WTC11 (cell line): ENCODE data around the gene ZNF516. TPM values are rescaled to one million over a fixed set of nuclear protein-coding genes. Genes with fewer than 3 reads are reported as not detected.

Source experiments
- ATAC-seq: fragments of 200-7000 bp; cut with Tn5 transposase; 2 replicates; pipeline ENCODE4 v1.10.0; 2021; ENCODE audit warnings: mild to moderate bottlenecking, moderate library complexity
- CTCF ChIA-PET: fragments of 300-600 bp; sonication (Branson Sonifier 250); formaldehyde crosslinking; loops from one replicate; lab custom pipeline; 2021; ENCODE audit warnings: antibody characterized with exemption; lab: Charles Lee
- POLR2A ChIA-PET: fragments of 350-600 bp; sonication (Branson Sonifier 250); formaldehyde crosslinking; loops from one replicate; lab custom pipeline; 2021; ENCODE audit warnings: antibody characterized with exemption; lab: Charles Lee
- DNase-seq: peaks from one replicate; pipeline ENCODE4 v3.0.0; 2021; ENCODE audit warnings: low spot score
- H3K27ac Mint-ChIP-seq: 2 replicates; pipeline ENCODE4 v1.8.0; 2021; ENCODE audit warnings: mixed read lengths
- H3K27me3 Mint-ChIP-seq: 2 replicates; pipeline ENCODE4 v1.8.0; 2021; ENCODE audit warnings: low read depth, mild to moderate bottlenecking, moderate library complexity, mixed read lengths
- H3K36me3 Mint-ChIP-seq: 2 replicates; pipeline ENCODE4 v1.8.0; 2021; ENCODE audit warnings: mixed read lengths
- H3K4me1 Mint-ChIP-seq: 2 replicates; pipeline ENCODE4 v1.8.0; 2022; ENCODE audit warnings: mixed read lengths
- H3K4me3 Mint-ChIP-seq: 2 replicates; pipeline ENCODE4 v1.8.0; 2021; ENCODE audit warnings: mild to moderate bottlenecking, moderate library complexity, mixed read lengths
- H3K9me3 Mint-ChIP-seq: 2 replicates; pipeline ENCODE4 v1.8.0; 2021; ENCODE audit warnings: mixed read lengths
- ATF1 ChIP-seq: sonication (generic); formaldehyde crosslinking; IDR thresholded peaks from 2 replicates; pipeline ENCODE4 v1.8.1; 2023; ENCODE audit warnings: mild to moderate bottlenecking, moderate library complexity, missing genetic modification reagents
- FOXJ3 ChIP-seq: sonication (generic); formaldehyde crosslinking; IDR thresholded peaks from 2 replicates; pipeline ENCODE4 v1.9.0; 2021; ENCODE audit warnings: missing genetic modification reagents, mild to moderate bottlenecking, borderline replicate concordance
- HMGA2 ChIP-seq: fragments of 250-450 bp; sonication (Bioruptor Pico); IDR thresholded peaks from 2 replicates; pipeline ENCODE4 v1.4.0; 2021; ENCODE audit warnings: mild to moderate bottlenecking, moderate library complexity
- IRF2 ChIP-seq: sonication (generic); formaldehyde crosslinking; IDR thresholded peaks from 2 replicates; pipeline ENCODE4 v1.8.0; 2022; ENCODE audit warnings: low read depth, missing genetic modification reagents, borderline replicate concordance
- MLX ChIP-seq: sonication (generic); formaldehyde crosslinking; IDR thresholded peaks from 2 replicates; pipeline ENCODE4 v1.8.1; 2023; ENCODE audit warnings: mild to moderate bottlenecking, missing genetic modification reagents, moderate library complexity
- MXD4 ChIP-seq: fragments of 250-450 bp; sonication (Bioruptor Pico); IDR thresholded peaks from 2 replicates; pipeline ENCODE4 v1.8.0; 2021; ENCODE audit warnings: mild to moderate bottlenecking, moderate library complexity, borderline replicate concordance
- OVOL2 ChIP-seq: fragments of 250-450 bp; sonication (Bioruptor Pico); IDR thresholded peaks from 2 replicates; pipeline ENCODE4 v1.9.0; 2021; ENCODE audit warnings: mild to moderate bottlenecking, borderline replicate concordance
- SP1 ChIP-seq: sonication (generic); formaldehyde crosslinking; conservative IDR thresholded peaks from 2 replicates; pipeline ENCODE4 v1.8.1; 2022; ENCODE audit warnings: missing genetic modification reagents
- USF1 ChIP-seq: sonication (generic); formaldehyde crosslinking; IDR thresholded peaks from 2 replicates; pipeline ENCODE4 v1.8.0; 2022; ENCODE audit warnings: mild to moderate bottlenecking, missing genetic modification reagents
- ZNF317 ChIP-seq: sonication (generic); formaldehyde crosslinking; IDR thresholded peaks from 2 replicates; pipeline ENCODE4 v1.8.1; 2023; ENCODE audit warnings: low read depth, mild to moderate bottlenecking, moderate library complexity, missing genetic modification reagents, borderline replicate concordance
- ZNF671 ChIP-seq: fragments of 250-450 bp; sonication (Bioruptor Pico); IDR thresholded peaks from 2 replicates; pipeline ENCODE4 v1.8.0; 2021; ENCODE audit warnings: mild to moderate bottlenecking
- total RNA-seq: library from RNA; stranded (reverse); gene quantifications from 3 replicates; pipeline ENCODE4 v1.2.3, GENCODE V29; 2021
- TF ChIP-seq, protein P1 (sequence below): fragments of 250-450 bp; sonication (Bioruptor Pico); IDR thresholded peaks from 2 replicates; pipeline ENCODE4 v1.9.0; 2021; ENCODE audit warnings: mild to moderate bottlenecking, borderline replicate concordance
- TF ChIP-seq, protein P2 (sequence below): sonication (generic); formaldehyde crosslinking; IDR thresholded peaks from 2 replicates; pipeline ENCODE4 v1.8.1; 2023; ENCODE audit warnings: mild to moderate bottlenecking, missing genetic modification reagents
- TF ChIP-seq, protein P3 (sequence below): fragments of 250-450 bp; sonication (Bioruptor Pico); IDR thresholded peaks from 2 replicates; pipeline ENCODE4 v1.9.0; 2021; ENCODE audit warnings: mild to moderate bottlenecking
- TF ChIP-seq, protein P4 (sequence below): fragments of 250-450 bp; sonication (Bioruptor Pico); IDR thresholded peaks from 2 replicates; pipeline ENCODE4 v1.9.0; 2021; ENCODE audit warnings: mild to moderate bottlenecking
- TF ChIP-seq, protein P5 (sequence below): fragments of 250-450 bp; sonication (Bioruptor Pico); IDR thresholded peaks from 2 replicates; pipeline ENCODE4 v1.8.0; 2021; ENCODE audit warnings: mild to moderate bottlenecking
- TF ChIP-seq, protein P6 (sequence below): sonication (generic); formaldehyde crosslinking; IDR thresholded peaks from 2 replicates; pipeline ENCODE4 v1.8.0; 2022; ENCODE audit warnings: mild to moderate bottlenecking, missing genetic modification reagents

Gene ZNF516
- total RNA-seq, 1 experiment from 2014 or later, result 58.6 TPM

DNA sequence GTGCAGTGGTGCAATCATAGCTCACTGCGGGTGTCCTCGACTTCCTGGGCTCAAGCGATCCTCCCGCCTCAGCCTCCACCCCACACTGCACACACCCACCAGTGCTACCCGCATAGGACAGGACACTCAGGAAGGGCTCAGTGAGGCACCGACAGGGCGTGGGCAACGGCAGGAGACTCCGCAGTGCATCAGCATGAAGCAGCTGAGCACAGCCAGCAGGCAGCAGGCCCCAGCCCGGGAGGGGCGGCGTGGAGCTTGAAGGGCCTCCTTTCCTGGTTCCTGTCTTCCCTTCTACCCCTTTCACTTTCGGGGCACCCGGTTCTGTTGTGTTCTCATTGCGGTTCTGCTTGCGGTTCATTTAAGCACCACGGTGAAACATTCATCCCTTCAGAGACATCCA is 89.8 kb downstream of the ZNF516 start (continued):
- TF ChIP-seq USF1 (CRISPR knock-in tag) (no peak), ATF1 (no peak), OVOL2 (CRISPR knock-in tag) (no peak)

GRCh38 chr18:76404345-76404831 is 90.7 kb downstream of the ZNF516 start:
- TF ChIP-seq ZNF671 (CRISPR knock-in tag) (no peak), MLX (CRISPR knock-in tag) (no peak), IRF2 (no peak), ATF1 (no peak)
- TF ChIP-seq, protein P1, sequence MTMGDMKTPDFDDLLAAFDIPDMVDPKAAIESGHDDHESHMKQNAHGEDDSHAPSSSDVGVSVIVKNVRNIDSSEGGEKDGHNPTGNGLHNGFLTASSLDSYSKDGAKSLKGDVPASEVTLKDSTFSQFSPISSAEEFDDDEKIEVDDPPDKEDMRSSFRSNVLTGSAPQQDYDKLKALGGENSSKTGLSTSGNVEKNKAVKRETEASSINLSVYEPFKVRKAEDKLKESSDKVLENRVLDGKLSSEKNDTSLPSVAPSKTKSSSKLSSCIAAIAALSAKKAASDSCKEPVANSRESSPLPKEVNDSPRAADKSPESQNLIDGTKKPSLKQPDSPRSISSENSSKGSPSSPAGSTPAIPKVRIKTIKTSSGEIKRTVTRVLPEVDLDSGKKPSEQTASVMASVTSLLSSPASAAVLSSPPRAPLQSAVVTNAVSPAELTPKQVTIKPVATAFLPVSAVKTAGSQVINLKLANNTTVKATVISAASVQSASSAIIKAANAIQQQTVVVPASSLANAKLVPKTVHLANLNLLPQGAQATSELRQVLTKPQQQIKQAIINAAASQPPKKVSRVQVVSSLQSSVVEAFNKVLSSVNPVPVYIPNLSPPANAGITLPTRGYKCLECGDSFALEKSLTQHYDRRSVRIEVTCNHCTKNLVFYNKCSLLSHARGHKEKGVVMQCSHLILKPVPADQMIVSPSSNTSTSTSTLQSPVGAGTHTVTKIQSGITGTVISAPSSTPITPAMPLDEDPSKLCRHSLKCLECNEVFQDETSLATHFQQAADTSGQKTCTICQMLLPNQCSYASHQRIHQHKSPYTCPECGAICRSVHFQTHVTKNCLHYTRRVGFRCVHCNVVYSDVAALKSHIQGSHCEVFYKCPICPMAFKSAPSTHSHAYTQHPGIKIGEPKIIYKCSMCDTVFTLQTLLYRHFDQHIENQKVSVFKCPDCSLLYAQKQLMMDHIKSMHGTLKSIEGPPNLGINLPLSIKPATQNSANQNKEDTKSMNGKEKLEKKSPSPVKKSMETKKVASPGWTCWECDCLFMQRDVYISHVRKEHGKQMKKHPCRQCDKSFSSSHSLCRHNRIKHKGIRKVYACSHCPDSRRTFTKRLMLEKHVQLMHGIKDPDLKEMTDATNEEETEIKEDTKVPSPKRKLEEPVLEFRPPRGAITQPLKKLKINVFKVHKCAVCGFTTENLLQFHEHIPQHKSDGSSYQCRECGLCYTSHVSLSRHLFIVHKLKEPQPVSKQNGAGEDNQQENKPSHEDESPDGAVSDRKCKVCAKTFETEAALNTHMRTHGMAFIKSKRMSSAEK, result no peak
- TF ChIP-seq, protein P2, sequence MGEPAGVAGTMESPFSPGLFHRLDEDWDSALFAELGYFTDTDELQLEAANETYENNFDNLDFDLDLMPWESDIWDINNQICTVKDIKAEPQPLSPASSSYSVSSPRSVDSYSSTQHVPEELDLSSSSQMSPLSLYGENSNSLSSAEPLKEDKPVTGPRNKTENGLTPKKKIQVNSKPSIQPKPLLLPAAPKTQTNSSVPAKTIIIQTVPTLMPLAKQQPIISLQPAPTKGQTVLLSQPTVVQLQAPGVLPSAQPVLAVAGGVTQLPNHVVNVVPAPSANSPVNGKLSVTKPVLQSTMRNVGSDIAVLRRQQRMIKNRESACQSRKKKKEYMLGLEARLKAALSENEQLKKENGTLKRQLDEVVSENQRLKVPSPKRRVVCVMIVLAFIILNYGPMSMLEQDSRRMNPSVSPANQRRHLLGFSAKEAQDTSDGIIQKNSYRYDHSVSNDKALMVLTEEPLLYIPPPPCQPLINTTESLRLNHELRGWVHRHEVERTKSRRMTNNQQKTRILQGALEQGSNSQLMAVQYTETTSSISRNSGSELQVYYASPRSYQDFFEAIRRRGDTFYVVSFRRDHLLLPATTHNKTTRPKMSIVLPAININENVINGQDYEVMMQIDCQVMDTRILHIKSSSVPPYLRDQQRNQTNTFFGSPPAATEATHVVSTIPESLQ, result no peak
- TF ChIP-seq, protein P3, sequence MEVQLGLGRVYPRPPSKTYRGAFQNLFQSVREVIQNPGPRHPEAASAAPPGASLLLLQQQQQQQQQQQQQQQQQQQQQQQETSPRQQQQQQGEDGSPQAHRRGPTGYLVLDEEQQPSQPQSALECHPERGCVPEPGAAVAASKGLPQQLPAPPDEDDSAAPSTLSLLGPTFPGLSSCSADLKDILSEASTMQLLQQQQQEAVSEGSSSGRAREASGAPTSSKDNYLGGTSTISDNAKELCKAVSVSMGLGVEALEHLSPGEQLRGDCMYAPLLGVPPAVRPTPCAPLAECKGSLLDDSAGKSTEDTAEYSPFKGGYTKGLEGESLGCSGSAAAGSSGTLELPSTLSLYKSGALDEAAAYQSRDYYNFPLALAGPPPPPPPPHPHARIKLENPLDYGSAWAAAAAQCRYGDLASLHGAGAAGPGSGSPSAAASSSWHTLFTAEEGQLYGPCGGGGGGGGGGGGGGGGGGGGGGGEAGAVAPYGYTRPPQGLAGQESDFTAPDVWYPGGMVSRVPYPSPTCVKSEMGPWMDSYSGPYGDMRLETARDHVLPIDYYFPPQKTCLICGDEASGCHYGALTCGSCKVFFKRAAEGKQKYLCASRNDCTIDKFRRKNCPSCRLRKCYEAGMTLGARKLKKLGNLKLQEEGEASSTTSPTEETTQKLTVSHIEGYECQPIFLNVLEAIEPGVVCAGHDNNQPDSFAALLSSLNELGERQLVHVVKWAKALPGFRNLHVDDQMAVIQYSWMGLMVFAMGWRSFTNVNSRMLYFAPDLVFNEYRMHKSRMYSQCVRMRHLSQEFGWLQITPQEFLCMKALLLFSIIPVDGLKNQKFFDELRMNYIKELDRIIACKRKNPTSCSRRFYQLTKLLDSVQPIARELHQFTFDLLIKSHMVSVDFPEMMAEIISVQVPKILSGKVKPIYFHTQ (CRISPR knock-in tag), result no peak
- no peak overlapping the region for H3K4me3 Mint-ChIP-seq
- CTCF ChIA-PET, result interaction anchor here (0.6 kb wide), 1 partner anchor 140 kb away, joined by 4 read pairs; no protein-coding TSS in a partner anchor
- ATAC-seq, result no peak
- H3K36me3 Mint-ChIP-seq, result peaks cover under 1% of the 10 kb centered on the region; the same call in 1 of the 2 replicates
- no peak for DNase-seq
- POLR2A ChIA-PET, result no interaction called here
- H3K27me3 Mint-ChIP-seq, result no peaks in the 10 kb centered on the region; the same call in 1 of the 2 replicates
- peaks cover 8% of the 10 kb centered on the region for H3K4me1 Mint-ChIP-seq
- H3K27ac Mint-ChIP-seq, result peak overlapping the region; percentile 70
- H3K9me3 Mint-ChIP-seq, result peaks cover under 1% of the 10 kb centered on the region

- CTCF ChIA-PET, result interaction anchor here (0.5 to 1.1 kb wide), 2 partner anchors 21 to 54 kb away, joined by 3 read pairs; no protein-coding TSS in a partner anchor
- H3K9me3 Mint-ChIP-seq, result no peaks in the 10 kb centered on the region
- ATAC-seq (no peak), DNase-seq (no peak)
- H3K4me3 Mint-ChIP-seq, result no peak overlapping the region
- peaks cover 18% of the 10 kb centered on the region for H3K4me1 Mint-ChIP-seq
- H3K27me3 Mint-ChIP-seq, result no peaks in the 10 kb centered on the region
- H3K36me3 Mint-ChIP-seq, result no peaks in the 10 kb centered on the region; the same call in 1 of the 2 replicates
- POLR2A ChIA-PET, result no interaction called here
- H3K27ac Mint-ChIP-seq, result no peak overlapping the region
- TF ChIP-seq, protein P4, sequence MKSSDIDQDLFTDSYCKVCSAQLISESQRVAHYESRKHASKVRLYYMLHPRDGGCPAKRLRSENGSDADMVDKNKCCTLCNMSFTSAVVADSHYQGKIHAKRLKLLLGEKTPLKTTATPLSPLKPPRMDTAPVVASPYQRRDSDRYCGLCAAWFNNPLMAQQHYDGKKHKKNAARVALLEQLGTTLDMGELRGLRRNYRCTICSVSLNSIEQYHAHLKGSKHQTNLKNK (CRISPR knock-in tag), result no peak
- TF ChIP-seq ZNF671 (CRISPR knock-in tag), result no peak
- no peak for TF ChIP-seq FOXJ3 (CRISPR knock-in tag)
- TF ChIP-seq MXD4 (CRISPR knock-in tag), result no peak
- TF ChIP-seq HMGA2 (CRISPR knock-in tag), result no peak
- TF ChIP-seq SP1 (CRISPR knock-in tag), result no peak
- TF ChIP-seq, protein P5, sequence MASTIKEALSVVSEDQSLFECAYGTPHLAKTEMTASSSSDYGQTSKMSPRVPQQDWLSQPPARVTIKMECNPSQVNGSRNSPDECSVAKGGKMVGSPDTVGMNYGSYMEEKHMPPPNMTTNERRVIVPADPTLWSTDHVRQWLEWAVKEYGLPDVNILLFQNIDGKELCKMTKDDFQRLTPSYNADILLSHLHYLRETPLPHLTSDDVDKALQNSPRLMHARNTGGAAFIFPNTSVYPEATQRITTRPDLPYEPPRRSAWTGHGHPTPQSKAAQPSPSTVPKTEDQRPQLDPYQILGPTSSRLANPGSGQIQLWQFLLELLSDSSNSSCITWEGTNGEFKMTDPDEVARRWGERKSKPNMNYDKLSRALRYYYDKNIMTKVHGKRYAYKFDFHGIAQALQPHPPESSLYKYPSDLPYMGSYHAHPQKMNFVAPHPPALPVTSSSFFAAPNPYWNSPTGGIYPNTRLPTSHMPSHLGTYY, result no peak
- TF ChIP-seq ZNF317 (CRISPR knock-in tag), result no peak
- TF ChIP-seq, protein P6, sequence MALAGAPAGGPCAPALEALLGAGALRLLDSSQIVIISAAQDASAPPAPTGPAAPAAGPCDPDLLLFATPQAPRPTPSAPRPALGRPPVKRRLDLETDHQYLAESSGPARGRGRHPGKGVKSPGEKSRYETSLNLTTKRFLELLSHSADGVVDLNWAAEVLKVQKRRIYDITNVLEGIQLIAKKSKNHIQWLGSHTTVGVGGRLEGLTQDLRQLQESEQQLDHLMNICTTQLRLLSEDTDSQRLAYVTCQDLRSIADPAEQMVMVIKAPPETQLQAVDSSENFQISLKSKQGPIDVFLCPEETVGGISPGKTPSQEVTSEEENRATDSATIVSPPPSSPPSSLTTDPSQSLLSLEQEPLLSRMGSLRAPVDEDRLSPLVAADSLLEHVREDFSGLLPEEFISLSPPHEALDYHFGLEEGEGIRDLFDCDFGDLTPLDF (CRISPR knock-in tag), result no peak
Measured at GRCh38 chr18:76402026-76402990, 92.7 kb downstream of the ZNF516 start.
